A549 (cell line): Measurements from ENCODE around the gene MDGA2. TPM values are rescaled to one million over a fixed set of nuclear protein-coding genes. Genes with fewer than 3 reads are reported as not detected.

ENCODE experiments used
- ATAC-seq, 2 experiments: fragments of 200-7000 bp in 1 of 2; fragments of >200 bp in 1 of 2; cut with Nextera tagmentation in 1 of 2; cut with Tn5 transposase in 1 of 2; 3 replicates each; pipeline versions ENCODE4 v1.8.0 to v1.9.1; 2018 to 2020; ENCODE audit warnings: mild to moderate bottlenecking in 1 of 2, moderate library complexity in 1 of 2
- CTCF ChIA-PET: fragments of 300-600 bp; sonication (Branson Sonifier 250); formaldehyde crosslinking; extraction: SDS; loops from one replicate; lab custom pipeline; 2021; ENCODE audit warnings: antibody characterized with exemption, inconsistent platforms; lab: Yijun Ruan, JAX
- POLR2A ChIA-PET: fragments of 350-600 bp; formaldehyde crosslinking; extraction: SDS; loops from one replicate; lab custom pipeline; 2021; ENCODE audit warnings: antibody characterized with exemption, inconsistent platforms; lab: Yijun Ruan, JAX
- DNase-seq, 2 experiments: peaks; one replicate each; pipeline versions ENCODE4 v3.0.0 to v3.0.0-alpha.2; 2011 to 2016; ENCODE audit warnings: low read depth in 1 of 2, low spot score in 1 of 2
- FAIRE-seq: peaks from 2 replicates; lab custom pipeline; 2011; peaks lifted over from hg19 to GRCh38; lab: Jason Lieb, UNC
- H3K27ac ChIP-seq, 2 experiments: fragments of >200 bp; sonication (Bioruptor Twin); formaldehyde crosslinking; 3 replicates each; pipeline ENCODE4 v1.5.1; 2016 to 2017
- H3K4me1 ChIP-seq: fragments of >200 bp; sonication (Bioruptor Twin); formaldehyde crosslinking; 3 replicates; pipeline ENCODE4 v1.6.1; 2016
- H3K4me2 ChIP-seq: fragments of >200 bp; sonication (Bioruptor Twin); formaldehyde crosslinking; 3 replicates; pipeline ENCODE4 v1.6.1; 2016
- H3K4me3 ChIP-seq: fragments of >200 bp; sonication (Bioruptor Twin); formaldehyde crosslinking; 3 replicates; pipeline ENCODE4 v1.5.1; 2016
- H3K9me3 ChIP-seq: fragments of >200 bp; sonication (Bioruptor Twin); formaldehyde crosslinking; 3 replicates; pipeline ENCODE4 v1.6.1; 2016
- BHLHE40 ChIP-seq: IDR thresholded peaks from 2 replicates; pipeline ENCODE4 v1.6.1; 2012; ENCODE audit warnings: low read depth, low read length, inconsistent platforms
- CBX8 ChIP-seq: fragments of 200-600 bp; sonication (generic); IDR thresholded peaks from 2 replicates; pipeline ENCODE4 v1.6.1; 2016
- EP300 ChIP-seq, 2 experiments: fragments of >200 bp; sonication (Bioruptor Twin); formaldehyde crosslinking; IDR thresholded peaks; 2 replicates in 1 of 2; 3 replicates in 1 of 2; pipeline ENCODE4 v1.6.1; 2016 to 2017
- GATA3 ChIP-seq: IDR thresholded peaks from 2 replicates; pipeline ENCODE4 v1.6.1; 2012; ENCODE audit warnings: borderline replicate concordance
- HEYL ChIP-seq: fragments of 250-450 bp; sonication (Bioruptor Pico); IDR thresholded peaks from 2 replicates; pipeline ENCODE4 v1.8.0; 2021; ENCODE audit warnings: mild to moderate bottlenecking, moderate library complexity
- HOXB13 ChIP-seq: fragments of 250-450 bp; sonication (Bioruptor Pico); IDR thresholded peaks from 2 replicates; pipeline ENCODE4 v1.5.0; 2020; ENCODE audit warnings: low read depth, mild to moderate bottlenecking, moderate library complexity
- MAFK ChIP-seq: fragments of 450-650 bp; IDR thresholded peaks from 2 replicates; pipeline ENCODE4 v1.6.1; 2014; ENCODE audit not compliant: partially characterized antibody
- MAZ ChIP-seq: fragments of 150-350 bp; IDR thresholded peaks from 2 replicates; pipeline ENCODE4 v1.6.1; 2014; ENCODE audit warnings: antibody characterized with exemption, low read depth, low read length, borderline replicate concordance
- NFE2L2 ChIP-seq: fragments of 150-350 bp; conservative IDR thresholded peaks from 2 replicates; pipeline ENCODE4 v1.6.1; 2014; ENCODE audit warnings: low read length
- NR3C1 ChIP-seq: fragments of >200 bp; sonication (Bioruptor Twin); formaldehyde crosslinking; IDR thresholded peaks from 3 replicates; pipeline ENCODE4 v1.6.1; 2017
- PBX3 ChIP-seq: IDR thresholded peaks from 2 replicates; pipeline ENCODE4 v1.6.1; 2012
- PHF8 ChIP-seq: fragments of 200-600 bp; sonication (generic); IDR thresholded peaks from 2 replicates; pipeline ENCODE4 v1.6.1; 2016; ENCODE audit warnings: low read depth, mild to moderate bottlenecking, antibody characterized with exemption, moderate library complexity, borderline replicate concordance
- RAD21 ChIP-seq, 2 experiments: fragments of >200 bp in 1 of 2; sonication (Bioruptor Twin) in 1 of 2; formaldehyde crosslinking in 1 of 2; IDR thresholded peaks in 1 of 2; conservative IDR thresholded peaks in 1 of 2; 2 replicates in 1 of 2; 3 replicates in 1 of 2; pipeline ENCODE4 v1.6.1; 2012 to 2018; ENCODE audit warnings: inconsistent platforms in 1 of 2
- RCOR1 ChIP-seq: fragments of 150-350 bp; IDR thresholded peaks from 2 replicates; pipeline ENCODE4 v1.6.1; 2014; ENCODE audit warnings: antibody characterized with exemption, low read length, low read depth
- REST ChIP-seq: fragments of 200-600 bp; sonication (generic); IDR thresholded peaks from 2 replicates; pipeline ENCODE4 v1.6.1; 2016; ENCODE audit warnings: antibody characterized with exemption, mild to moderate bottlenecking, moderate library complexity
- RFX5 ChIP-seq: fragments of 450-650 bp; IDR thresholded peaks from 2 replicates; pipeline ENCODE4 v1.7.1; 2014; ENCODE audit warnings: antibody characterized with exemption, mild to moderate bottlenecking, moderate library complexity
- WGBS: methylation state at CpG from one replicate; pipeline ENCODE4 v1.1.6; 2017; ENCODE audit errors: missing lambda C conversion rate; 5-methylcytosine and 5-hydroxymethylcytosine counted together
- polyA plus RNA-seq, 4 experiments: library from polyadenylated mRNA; depleted of rRNA in 3 of 4; stranded (reverse); fragments of >200 nt; fragmentation: RNase III in 1 of 4; extraction: RNeasy Plus Mini Kit Qiagen cat#74134 plus additional on column Dnase treatment in 1 of 4; gene quantifications; 2 replicates in 3 of 4; 3 replicates in 1 of 4; pipeline ENCODE4 v1.2.3, GENCODE V29; 2011 to 2017
- TF ChIP-seq, protein P1 (sequence below): fragments of >200 bp; sonication (Bioruptor Twin); formaldehyde crosslinking; IDR thresholded peaks from 3 replicates; pipeline ENCODE4 v1.6.1; 2016
- TF ChIP-seq, protein P2 (sequence below): fragments of >200 bp; sonication (Bioruptor Twin); formaldehyde crosslinking; IDR thresholded peaks from 2 replicates; pipeline ENCODE4 v1.6.1; 2016

The MDGA2 gene
- polyA plus RNA-seq, 2 of the 4 experiments (the other 2 are of a cell fraction), result 0.08 to 0.12 TPM

DNA sequence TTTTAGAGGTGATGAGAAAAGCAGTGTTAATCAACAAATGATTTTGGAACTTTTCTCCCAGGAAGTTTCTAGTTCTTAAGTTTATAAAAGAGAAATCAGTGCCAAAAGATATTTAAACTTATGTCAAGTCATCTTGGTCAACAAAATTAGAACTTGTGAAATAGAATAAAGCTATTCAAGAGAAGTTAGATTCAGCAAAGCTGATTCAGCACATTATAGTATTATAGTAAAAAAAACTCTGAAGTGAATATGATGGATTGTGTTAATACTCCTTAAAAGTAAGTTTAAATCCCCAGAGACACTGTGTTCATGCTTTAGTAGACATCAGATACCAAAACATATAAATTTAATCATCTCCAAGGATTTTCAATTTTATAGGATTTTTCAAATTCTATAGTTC is 813.7 kb downstream of the MDGA2 start:
- TF ChIP-seq MAFK (peak; percentile 63), HEYL (CRISPR knock-in tag) (no peak)
- TF ChIP-seq, protein P1, sequence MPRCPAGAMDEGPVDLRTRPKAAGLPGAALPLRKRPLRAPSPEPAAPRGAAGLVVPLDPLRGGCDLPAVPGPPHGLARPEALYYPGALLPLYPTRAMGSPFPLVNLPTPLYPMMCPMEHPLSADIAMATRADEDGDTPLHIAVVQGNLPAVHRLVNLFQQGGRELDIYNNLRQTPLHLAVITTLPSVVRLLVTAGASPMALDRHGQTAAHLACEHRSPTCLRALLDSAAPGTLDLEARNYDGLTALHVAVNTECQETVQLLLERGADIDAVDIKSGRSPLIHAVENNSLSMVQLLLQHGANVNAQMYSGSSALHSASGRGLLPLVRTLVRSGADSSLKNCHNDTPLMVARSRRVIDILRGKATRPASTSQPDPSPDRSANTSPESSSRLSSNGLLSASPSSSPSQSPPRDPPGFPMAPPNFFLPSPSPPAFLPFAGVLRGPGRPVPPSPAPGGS, result no peak

DNA sequence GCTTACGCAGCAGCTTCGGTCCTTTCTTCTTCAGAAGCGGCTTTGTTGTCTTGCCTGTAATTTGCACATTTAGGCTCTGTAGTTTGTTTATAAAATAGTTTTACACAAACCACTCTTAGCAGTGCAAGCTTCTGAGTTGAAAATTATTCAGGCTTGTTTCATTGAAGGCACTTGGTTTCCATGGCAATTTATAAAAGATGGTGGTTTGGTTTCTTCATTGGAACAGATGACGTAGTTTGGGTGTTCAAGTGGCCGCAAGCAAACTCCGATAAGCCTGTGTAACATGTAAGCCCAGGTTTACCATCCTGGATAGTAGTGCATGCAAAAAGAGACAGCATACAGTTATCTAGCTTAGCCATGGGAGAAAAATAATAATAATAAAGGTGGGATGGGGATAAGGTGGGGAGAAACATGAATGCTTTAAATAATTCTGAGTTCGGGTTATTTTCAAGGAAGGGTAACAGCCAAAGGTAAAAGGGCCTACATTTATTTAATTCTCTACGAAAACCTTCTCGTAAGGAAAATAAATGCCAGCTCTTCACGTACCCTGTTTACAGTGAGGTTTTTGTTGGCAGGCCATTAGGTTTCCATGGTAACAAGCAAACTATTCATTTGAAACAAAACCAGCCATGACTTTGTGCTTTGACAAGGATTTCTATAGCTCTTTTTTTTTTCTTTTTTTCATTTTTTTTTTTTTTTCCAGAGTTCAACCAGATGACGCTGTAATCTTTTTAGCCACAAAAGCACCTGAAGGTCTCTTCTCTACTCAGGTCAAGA is 834.3 kb downstream of the MDGA2 start:
- CTCF ChIA-PET, result no interaction called here
- POLR2A ChIA-PET, result no interaction called here
- TF ChIP-seq NFE2L2 (no peak), EP300 (IDR thresholded peaks at IDR 0.05) (no peak), RAD21 (conservative IDR thresholded peaks at IDR 0.05 in 1 of 2, IDR thresholded peaks at IDR 0.05 in 1 of 2) (no peak), MAZ (no peak), BHLHE40 (no peak), RFX5 (no peak), RCOR1 (no peak)
- ATAC-seq (no peak), DNase-seq (peak in 1 of 2 experiments; percentile 27), FAIRE-seq (no peak)
- Histone ChIP-seq H3K27ac (no peak overlapping the region), H3K4me1 (no peaks in the 10 kb centered on the region), H3K9me3 (no peaks in the 10 kb centered on the region), H3K4me3 (no peak overlapping the region), H3K4me2 (no peak overlapping the region)
- WGBS, result 59% methylated on average over 11 of the region's 11 CpGs

More for the DNA sequence above, 813.7 kb downstream of the MDGA2 start:
- Histone ChIP-seq H3K4me2 (no peak overlapping the region), H3K4me3 (no peak overlapping the region), H3K9me3 (no peaks in the 10 kb centered on the region), H3K4me1 (no peaks in the 10 kb centered on the region), H3K27ac (no peak overlapping the region)
- FAIRE-seq, result no peak
- ChIA-PET CTCF (no interaction called here), POLR2A (no interaction called here)
- ATAC-seq, result no peak
- no peak for DNase-seq

- no peaks in the 10 kb centered on the region for H3K4me1 ChIP-seq
- no peak overlapping the region for H3K27ac ChIP-seq
- no peak for ATAC-seq
- TF ChIP-seq GATA3 (no peak), CBX8 (no peak), NR3C1 (no peak), HOXB13 (CRISPR knock-in tag) (no peak), PHF8 (no peak), PBX3 (no peak), RFX5 (no peak), REST (no peak), NFE2L2 (no peak)
- TF ChIP-seq, protein P2, sequence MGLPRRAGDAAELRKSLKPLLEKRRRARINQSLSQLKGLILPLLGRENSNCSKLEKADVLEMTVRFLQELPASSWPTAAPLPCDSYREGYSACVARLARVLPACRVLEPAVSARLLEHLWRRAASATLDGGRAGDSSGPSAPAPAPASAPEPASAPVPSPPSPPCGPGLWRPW, result no peak
- ChIA-PET POLR2A (no interaction called here), CTCF (no interaction called here)
- H3K9me3 ChIP-seq, result no peaks in the 10 kb centered on the region
- no peak overlapping the region for H3K4me2 ChIP-seq
- FAIRE-seq, result no peak
- DNase-seq, result no peak
- 75% methylated on average over 12 of the region's 42 CpGs for WGBS
- no peak overlapping the region for H3K4me3 ChIP-seq
Observed at GRCh38 chr14:46820291-46820690, 855.1 kb downstream of the MDGA2 start.
